NCI-H2196 (cell line): ENCODE results near the gene CACNB2.

Source experiments
- DNase-seq: peaks from one replicate; lab custom pipeline; 2025; ENCODE audit not compliant: unreplicated experiment; lab: John Stamatoyannopoulos, UW

CACNB2 gene

GRCh38 chr10:18140149-18140956 is at the start of gene CACNB2:
CACNB2 (plus strand) TSS chr10:18140424.
- no peak for DNase-seq

GRCh38 chr10:18094332-18094731 is 45.9 kb upstream of the CACNB2 start:
- DNase-seq = no peak

- no peak for DNase-seq
These were observed 45.4 kb upstream of the CACNB2 start for GRCh38 chr10:18094793-18095192.

GRCh38 chr10:18097524-18097923 is 42.7 kb upstream of the CACNB2 start:
- DNase-seq = no peak

- no peak for DNase-seq
These were observed 42.0 kb upstream of the CACNB2 start for GRCh38 chr10:18098201-18098600.

- DNase-seq = no peak
These were observed 40.8 kb upstream of the CACNB2 start for GRCh38 chr10:18099415-18099814.

GRCh38 chr10:18100669-18101068 is 39.6 kb upstream of the CACNB2 start:
- no peak for DNase-seq

GRCh38 chr10:18102404-18102803 is 37.8 kb upstream of the CACNB2 start:
- no peak for DNase-seq

GRCh38 chr10:18104223-18104872 is 35.9 kb upstream of the CACNB2 start:
- peak; percentile 3 for DNase-seq

- DNase-seq = no peak
These were observed 30.8 kb upstream of the CACNB2 start for GRCh38 chr10:18109341-18109870.

GRCh38 chr10:18113881-18114280 is 26.3 kb upstream of the CACNB2 start:
- DNase-seq = no peak

GRCh38 chr10:18117276-18117675 is 22.9 kb upstream of the CACNB2 start:
- DNase-seq = no peak

- DNase-seq = no peak
These were observed 17.5 kb upstream of the CACNB2 start for GRCh38 chr10:18122753-18123152.

GRCh38 chr10:18133046-18133445 is 7.2 kb upstream of the CACNB2 start:
- no peak for DNase-seq

GRCh38 chr10:18134509-18134908 is 5.7 kb upstream of the CACNB2 start:
- DNase-seq = no peak

- no peak for DNase-seq
These were observed 5.3 kb upstream of the CACNB2 start for GRCh38 chr10:18134921-18135320.

GRCh38 chr10:18136073-18136791 is 4.0 kb upstream of the CACNB2 start:
- no peak for DNase-seq

- no peak for DNase-seq
These were observed 3.1 kb upstream of the CACNB2 start for GRCh38 chr10:18137111-18137510.

GRCh38 chr10:18140957-18141845 is 977 bp downstream of the CACNB2 start:
- no peak for DNase-seq

GRCh38 chr10:18142151-18142550 is 1.9 kb downstream of the CACNB2 start:
- DNase-seq = no peak

- no peak for DNase-seq
These were observed 4.2 kb downstream of the CACNB2 start for GRCh38 chr10:18144396-18144795.
